HCT116 (cell line): ENCODE data around the gene KDM5A. TPM values are rescaled to one million over a fixed set of nuclear protein-coding genes. Genes with fewer than 3 reads are reported as not detected.

ENCODE experiments used
- ATAC-seq: fragments of 200-7000 bp; cut with Tn5 transposase; 2 replicates; pipeline ENCODE4 v1.9.1; 2020; ENCODE audit warnings: mild to moderate bottlenecking, moderate library complexity
- BruUV-seq: library from RNA; stranded (reverse); fragments of 400-500 nt; replicated peaks from 2 replicates; lab custom pipeline; 2021; lab: Mats Ljungman, UMichigan
- CTCF ChIA-PET: fragments of 300-600 bp; sonication (Branson Sonifier 250); formaldehyde crosslinking; loops from one replicate; lab custom pipeline; 2021; ENCODE audit warnings: antibody characterized with exemption; lab: Charles Lee
- POLR2A ChIA-PET: fragments of 300-600, 350-600 bp; sonication (Branson Sonifier 250); formaldehyde crosslinking; loops from one replicate; lab custom pipeline; 2021; ENCODE audit warnings: antibody characterized with exemption; lab: Charles Lee
- RAD21 ChIA-PET, 2 experiments: fragments of 300-600 bp; sonication (Branson Sonifier 250); formaldehyde crosslinking; loops; one replicate each; lab custom pipeline; 2023; ENCODE audit warnings: low total read pairs in 2 of 2; ENCODE audit not compliant: uncharacterized antibody in 2 of 2, unreplicated experiment in 2 of 2, low non-redundant PET in 1 of 2; lab: Charles Lee
- DNase-seq: peaks from one replicate; pipeline ENCODE4 v3.0.0-alpha.2; 2010; ENCODE audit warnings: low read depth, low spot score
- H2AFZ ChIP-seq: fragments of 200-600 bp; shearing (Covaris generic), sonication (generic); 2 replicates; pipeline ENCODE4 v1.6.1; 2017; ENCODE audit warnings: low read depth, mixed run types, mixed read lengths, antibody characterized with exemption, low read length; ENCODE audit not compliant: poor library complexity, severe bottlenecking
- H3K27ac ChIP-seq: 2 replicates; pipeline ENCODE4 v1.5.1; 2012; ENCODE audit warnings: low read depth, low read length
- H3K27me3 ChIP-seq: fragments of 200-600 bp; sonication (generic); 2 replicates; pipeline ENCODE4 v1.6.1; 2016; ENCODE audit warnings: mixed run types, low read length, mixed read lengths; ENCODE audit not compliant: insufficient read depth
- H3K36me3 ChIP-seq, 2 experiments: fragments of 200-500 bp in 1 of 2; fragments of 200-600 bp in 1 of 2; sonication (Bioruptor generic) in 1 of 2; sonication (generic) in 1 of 2; 2 replicates each; pipeline versions ENCODE4 v1.5.1 to v1.6.1; 2014 to 2016; ENCODE audit warnings: low read length in 2 of 2, inconsistent platforms in 1 of 2, mixed read lengths in 1 of 2, mixed run types in 1 of 2; ENCODE audit not compliant: insufficient read depth in 2 of 2, control insufficient read depth in 1 of 2
- H3K4me1 ChIP-seq, 2 experiments: fragments of 200-600 bp in 1 of 2; sonication (generic) in 1 of 2; 2 replicates each; pipeline versions ENCODE4 v1.5.1 to v1.6.1; 2012 to 2017; ENCODE audit warnings: low read length in 2 of 2, inconsistent platforms in 1 of 2, mild to moderate bottlenecking in 1 of 2, mixed read lengths in 1 of 2, mixed run types in 1 of 2, moderate library complexity in 1 of 2; ENCODE audit not compliant: insufficient read depth in 2 of 2, control insufficient read depth in 1 of 2
- H3K4me2 ChIP-seq: fragments of 200-600 bp; sonication (generic); 2 replicates; pipeline ENCODE4 v1.6.1; 2017; ENCODE audit warnings: mixed run types, low read length, mixed read lengths
- H3K4me3 ChIP-seq, 2 experiments: fragments of 200-600 bp in 1 of 2; sonication (generic) in 1 of 2; replicated peaks in 1 of 2; 2 replicates each; pipeline ENCODE4 v1.5.1; 2011 to 2016; ENCODE audit warnings: low read length in 2 of 2, control low read depth in 1 of 2, low read depth in 1 of 2, mild to moderate bottlenecking in 1 of 2, mixed read lengths in 1 of 2, mixed run types in 1 of 2
- H3K79me2 ChIP-seq: fragments of 200-600 bp; sonication (generic); 2 replicates; pipeline ENCODE4 v1.6.1; 2017; ENCODE audit warnings: mild to moderate bottlenecking, mixed run types, low read length, moderate library complexity, mixed read lengths; ENCODE audit not compliant: insufficient read depth
- H3K9ac ChIP-seq: fragments of 200-600 bp; sonication (generic); 2 replicates; pipeline ENCODE4 v1.6.1; 2016; ENCODE audit warnings: low read length, mixed read lengths
- H3K9me2 ChIP-seq: fragments of 200-600 bp; sonication (generic), shearing (Covaris generic); 2 replicates; pipeline ENCODE4 v1.6.1; 2017; ENCODE audit warnings: mixed run types, mild to moderate bottlenecking, moderate library complexity; ENCODE audit not compliant: insufficient read depth
- H3K9me3 ChIP-seq, 2 experiments: fragments of 200-500 bp in 1 of 2; fragments of 200-600 bp in 1 of 2; sonication (Bioruptor generic) in 1 of 2; sonication (generic) in 1 of 2; 2 replicates each; pipeline ENCODE4 v1.6.1; 2014 to 2017; ENCODE audit warnings: low read length in 2 of 2, mixed read lengths in 2 of 2, inconsistent platforms in 1 of 2, low read depth in 1 of 2, mild to moderate bottlenecking in 1 of 2, mixed run types in 1 of 2, moderate library complexity in 1 of 2; ENCODE audit not compliant: control insufficient read depth in 1 of 2, insufficient read depth in 1 of 2
- H4K20me1 ChIP-seq: fragments of 200-600 bp; sonication (generic), shearing (Covaris generic); 2 replicates; pipeline ENCODE4 v1.6.1; 2017; ENCODE audit warnings: mixed run types, mild to moderate bottlenecking, moderate library complexity; ENCODE audit not compliant: insufficient read depth
- CBX3 ChIP-seq: IDR thresholded peaks from 2 replicates; pipeline ENCODE4 v1.6.1; 2012; ENCODE audit warnings: low read depth
- CEBPB ChIP-seq: IDR thresholded peaks from 2 replicates; pipeline ENCODE4 v1.6.1; 2012; ENCODE audit warnings: low read depth
- EGR1 ChIP-seq: IDR thresholded peaks from 2 replicates; pipeline ENCODE4 v1.6.1; 2012; ENCODE audit warnings: low read depth
- ELF1 ChIP-seq: IDR thresholded peaks from 2 replicates; pipeline ENCODE4 v1.6.1; 2012; ENCODE audit warnings: low read depth, borderline replicate concordance
- EZH2 ChIP-seq: fragments of 200-600 bp; sonication (generic); IDR thresholded peaks from 2 replicates; pipeline ENCODE4 v1.6.1; 2017; ENCODE audit warnings: antibody characterized with exemption, mixed run types
- EZH2phosphoT487 ChIP-seq: fragments of 200-600 bp; IDR thresholded peaks from 2 replicates; pipeline ENCODE4 v1.6.1; 2018; ENCODE audit warnings: antibody characterized with exemption, borderline replicate concordance
- FOSL1 ChIP-seq: IDR thresholded peaks from 2 replicates; pipeline ENCODE4 v1.6.1; 2012; ENCODE audit warnings: low read depth
- POLR2A ChIP-seq: IDR thresholded peaks from 2 replicates; pipeline ENCODE4 v1.7.0; 2011; ENCODE audit warnings: borderline replicate concordance; ENCODE audit not compliant: insufficient read depth, insufficient read length; ENCODE audit errors: extremely low read depth
- POLR2AphosphoS5 ChIP-seq: IDR thresholded peaks from 2 replicates; pipeline ENCODE4 v1.6.1; 2011; ENCODE audit warnings: mild to moderate bottlenecking, low read depth, low read length, moderate library complexity
- RAD21 ChIP-seq: IDR thresholded peaks from 2 replicates; pipeline ENCODE4 v1.6.1; 2012; ENCODE audit warnings: low read depth, mild to moderate bottlenecking
- SIN3A ChIP-seq: IDR thresholded peaks from 2 replicates; pipeline ENCODE4 v1.6.1; 2012; ENCODE audit warnings: low read depth
- SP1 ChIP-seq: IDR thresholded peaks from 2 replicates; pipeline ENCODE4 v1.6.1; 2012; ENCODE audit warnings: low read depth
- TCF7L2 ChIP-seq: IDR thresholded peaks from 2 replicates; pipeline ENCODE4 v1.7.0; 2011; ENCODE audit warnings: borderline replicate concordance, inconsistent platforms; ENCODE audit not compliant: insufficient read depth, insufficient read length; ENCODE audit errors: extremely low read depth
- YY1 ChIP-seq: IDR thresholded peaks from 2 replicates; pipeline ENCODE4 v1.6.1; 2011; ENCODE audit warnings: low read length, low read depth, moderate library complexity, mild to moderate bottlenecking; ENCODE audit not compliant: insufficient replicate concordance; ENCODE audit errors: extremely low read depth
- ZFX ChIP-seq: fragments of 450-650 bp; IDR thresholded peaks from 2 replicates; pipeline ENCODE4 v1.6.1; 2017
- ZNF274 ChIP-seq: fragments of 200-500 bp; sonication (Bioruptor generic); IDR thresholded peaks from 2 replicates; pipeline ENCODE4 v1.6.1; 2014; ENCODE audit warnings: mild to moderate bottlenecking, low read depth, low read length, inconsistent platforms
- intact Hi-C: fragments of 100-400 bp; cut with micrococcal nuclease; formaldehyde crosslinking; loops from 2 replicates; pipeline ENCODE4 v1.10.0; 2022
- total RNA-seq: library from RNA; stranded (reverse); gene quantifications from one replicate; pipeline ENCODE4 v1.2.1, GENCODE V29; 2021; ENCODE audit not compliant: unreplicated experiment
- TF ChIP-seq, protein P1 (sequence below): IDR thresholded peaks from 2 replicates; pipeline ENCODE4 v1.6.1; 2012
- TF ChIP-seq, protein P2 (sequence below): IDR thresholded peaks from 2 replicates; pipeline ENCODE4 v1.6.1; 2012; ENCODE audit warnings: low read depth
- TF ChIP-seq, protein P3 (sequence below): IDR thresholded peaks from 2 replicates; pipeline ENCODE4 v1.6.1; 2012

KDM5A gene
- total RNA-seq, 1 experiment from 2014 or later = 49.0 TPM

DNA sequence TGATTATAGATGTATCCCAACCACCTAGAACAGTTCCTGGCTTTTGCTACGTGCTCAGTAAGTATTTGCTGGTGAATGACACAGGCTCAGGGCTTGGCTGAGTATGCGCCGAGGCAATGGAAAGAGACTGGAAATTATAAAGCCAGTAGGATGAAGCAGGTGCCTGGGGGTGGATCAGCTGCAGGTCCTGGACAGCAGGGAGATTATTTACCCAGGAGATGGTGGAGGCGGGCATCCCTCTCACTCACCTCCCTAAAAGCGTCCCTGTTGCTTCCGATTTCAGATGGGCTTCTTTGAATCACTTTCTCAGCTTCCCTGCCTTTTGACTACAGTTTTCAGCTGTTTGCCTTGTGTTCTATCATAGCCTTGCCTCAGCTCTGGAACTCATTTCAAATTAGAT is 132.9 kb downstream of the KDM5A start:
- ATAC-seq = no peak
- DNase-seq = no peak
- POLR2A ChIA-PET = no interaction called here
- H3K79me2 ChIP-seq = no peaks in the 10 kb centered on the region
- H3K27ac ChIP-seq = no peak overlapping the region
- no peak overlapping the region for H2AFZ ChIP-seq
- H4K20me1 ChIP-seq = no peaks in the 10 kb centered on the region
- H3K4me2 ChIP-seq = no peak overlapping the region
- BruUV-seq = no TSS peak
- CTCF ChIA-PET = no interaction called here
- TF ChIP-seq ELF1 = no peak
- no peak for TF ChIP-seq EZH2
- TF ChIP-seq CBX3 = no peak
- no peak for TF ChIP-seq POLR2A
- TF ChIP-seq, all 23 proteins: peak for 0
- Histone ChIP-seq H3K36me3 (no peaks in the 10 kb centered on the region), H3K4me3 (no peak overlapping the region), H3K4me1 (no peaks in the 10 kb centered on the region), H3K9me2 (no peaks in the 10 kb centered on the region), H3K9ac (no peak overlapping the region), H3K27me3 (peaks cover 6% of the 10 kb centered on the region; the same call in 1 of the 2 replicates), H3K9me3 (no peaks in the 10 kb centered on the region)
- intact Hi-C loops = no loop called here
- RAD21 ChIA-PET = no interaction called here

DNA sequence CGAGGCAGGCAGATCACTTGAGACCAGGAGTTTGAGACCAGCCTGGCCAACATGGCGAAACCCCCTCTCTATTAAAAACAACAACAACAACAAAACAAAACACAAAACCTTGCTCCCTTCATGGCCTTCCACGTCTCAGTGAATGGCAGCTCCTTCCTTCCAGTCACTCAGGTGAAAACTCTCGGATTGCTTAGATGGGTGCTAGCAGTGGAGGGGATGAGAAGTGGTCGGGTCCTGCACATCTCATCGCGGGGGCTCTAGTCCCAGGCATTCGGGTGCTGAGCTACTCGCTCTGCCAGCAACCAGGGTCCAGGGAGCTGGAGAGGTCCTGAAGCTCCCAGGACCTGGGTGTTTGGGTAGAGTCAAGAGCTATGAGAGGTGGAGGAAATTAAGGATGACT is 134.2 kb downstream of the KDM5A start:
- intact Hi-C loops = no loop called here
- ChIA-PET RAD21 (no interaction called here), POLR2A (no interaction called here)

More for the DNA sequence above, 134.2 kb downstream of the KDM5A start:
- BruUV-seq = no TSS peak
- Histone ChIP-seq H3K36me3 (no peaks in the 10 kb centered on the region), H3K27ac (no peak overlapping the region), H3K27me3 (peaks cover 6% of the 10 kb centered on the region; the same call in 1 of the 2 replicates), H4K20me1 (no peaks in the 10 kb centered on the region), H2AFZ (no peak overlapping the region), H3K9me3 (no peaks in the 10 kb centered on the region), H3K4me2 (no peak overlapping the region), H3K9ac (no peak overlapping the region), H3K4me3 (no peak overlapping the region), H3K9me2 (no peaks in the 10 kb centered on the region), H3K79me2 (no peaks in the 10 kb centered on the region), H3K4me1 (no peaks in the 10 kb centered on the region)
- DNase-seq = no peak
- CTCF ChIA-PET = no interaction called here
- TF ChIP-seq, protein P1, sequence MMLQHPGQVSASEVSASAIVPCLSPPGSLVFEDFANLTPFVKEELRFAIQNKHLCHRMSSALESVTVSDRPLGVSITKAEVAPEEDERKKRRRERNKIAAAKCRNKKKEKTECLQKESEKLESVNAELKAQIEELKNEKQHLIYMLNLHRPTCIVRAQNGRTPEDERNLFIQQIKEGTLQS = no peak
- no peak for TF ChIP-seq FOSL1
- no peak for TF ChIP-seq EZH2
- TF ChIP-seq ZFX = no peak
- TF ChIP-seq TCF7L2 = no peak
- no peak for TF ChIP-seq SIN3A
- TF ChIP-seq ZNF274 = no peak
- TF ChIP-seq CBX3 = no peak
- TF ChIP-seq POLR2AphosphoS5 = no peak
- no peak for TF ChIP-seq SP1
- no peak for TF ChIP-seq YY1
- TF ChIP-seq, protein P2, sequence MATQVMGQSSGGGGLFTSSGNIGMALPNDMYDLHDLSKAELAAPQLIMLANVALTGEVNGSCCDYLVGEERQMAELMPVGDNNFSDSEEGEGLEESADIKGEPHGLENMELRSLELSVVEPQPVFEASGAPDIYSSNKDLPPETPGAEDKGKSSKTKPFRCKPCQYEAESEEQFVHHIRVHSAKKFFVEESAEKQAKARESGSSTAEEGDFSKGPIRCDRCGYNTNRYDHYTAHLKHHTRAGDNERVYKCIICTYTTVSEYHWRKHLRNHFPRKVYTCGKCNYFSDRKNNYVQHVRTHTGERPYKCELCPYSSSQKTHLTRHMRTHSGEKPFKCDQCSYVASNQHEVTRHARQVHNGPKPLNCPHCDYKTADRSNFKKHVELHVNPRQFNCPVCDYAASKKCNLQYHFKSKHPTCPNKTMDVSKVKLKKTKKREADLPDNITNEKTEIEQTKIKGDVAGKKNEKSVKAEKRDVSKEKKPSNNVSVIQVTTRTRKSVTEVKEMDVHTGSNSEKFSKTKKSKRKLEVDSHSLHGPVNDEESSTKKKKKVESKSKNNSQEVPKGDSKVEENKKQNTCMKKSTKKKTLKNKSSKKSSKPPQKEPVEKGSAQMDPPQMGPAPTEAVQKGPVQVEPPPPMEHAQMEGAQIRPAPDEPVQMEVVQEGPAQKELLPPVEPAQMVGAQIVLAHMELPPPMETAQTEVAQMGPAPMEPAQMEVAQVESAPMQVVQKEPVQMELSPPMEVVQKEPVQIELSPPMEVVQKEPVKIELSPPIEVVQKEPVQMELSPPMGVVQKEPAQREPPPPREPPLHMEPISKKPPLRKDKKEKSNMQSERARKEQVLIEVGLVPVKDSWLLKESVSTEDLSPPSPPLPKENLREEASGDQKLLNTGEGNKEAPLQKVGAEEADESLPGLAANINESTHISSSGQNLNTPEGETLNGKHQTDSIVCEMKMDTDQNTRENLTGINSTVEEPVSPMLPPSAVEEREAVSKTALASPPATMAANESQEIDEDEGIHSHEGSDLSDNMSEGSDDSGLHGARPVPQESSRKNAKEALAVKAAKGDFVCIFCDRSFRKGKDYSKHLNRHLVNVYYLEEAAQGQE = no peak
- TF ChIP-seq RAD21 = no peak
- no peak for TF ChIP-seq CEBPB
- TF ChIP-seq EZH2phosphoT487 = no peak
- TF ChIP-seq POLR2A = no peak
- TF ChIP-seq EGR1 = no peak
- TF ChIP-seq, protein P3, sequence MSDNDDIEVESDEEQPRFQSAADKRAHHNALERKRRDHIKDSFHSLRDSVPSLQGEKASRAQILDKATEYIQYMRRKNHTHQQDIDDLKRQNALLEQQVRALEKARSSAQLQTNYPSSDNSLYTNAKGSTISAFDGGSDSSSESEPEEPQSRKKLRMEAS = no peak
- no peak for ATAC-seq
